Stimulated activated naive B cell treated with anti-CD40 and anti-IgM and Interleukin-4, amounts not matched to agents 10 μg/mL and 1 μg/mL and 100 μg/mL, for 72 hours (primary cell): ENCODE results near the gene VPS13C.

Source experiments
- ATAC-seq, 2 donors: fragments of 150-1000 bp; cut with Tn5 transposase; replicated peaks; 2 replicates each; pipeline ENCODE4 v1.10.0; 2021; ENCODE audit warnings: moderate library complexity in 1 of 2
- DNase-seq: peaks from one replicate; pipeline ENCODE4 v3.0.0; 2021
- H3K27ac Mint-ChIP-seq: one replicate; pipeline ENCODE4 v1.8.0; 2022; ENCODE audit warnings: mild to moderate bottlenecking, mixed read lengths
- H3K27me3 Mint-ChIP-seq, 2 donors: one replicate each; pipeline ENCODE4 v1.8.0; 2022; ENCODE audit warnings: mixed read lengths in 2 of 2
- H3K36me3 Mint-ChIP-seq, 2 donors: one replicate each; pipeline ENCODE4 v1.8.0; 2022; ENCODE audit warnings: mixed read lengths in 2 of 2, mild to moderate bottlenecking in 1 of 2
- H3K4me1 Mint-ChIP-seq, 2 donors: one replicate each; pipeline ENCODE4 v1.8.0; 2022; ENCODE audit warnings: mixed read lengths in 2 of 2, mild to moderate bottlenecking in 1 of 2
- H3K4me3 Mint-ChIP-seq, 2 donors: one replicate each; pipeline ENCODE4 v1.8.0; 2022; ENCODE audit warnings: mild to moderate bottlenecking in 2 of 2, mixed read lengths in 2 of 2, moderate library complexity in 1 of 2
- H3K9me3 Mint-ChIP-seq, 2 donors: one replicate each; pipeline ENCODE4 v1.8.0; 2022; ENCODE audit warnings: mixed read lengths in 2 of 2, mild to moderate bottlenecking in 1 of 2

VPS13C gene

DNA sequence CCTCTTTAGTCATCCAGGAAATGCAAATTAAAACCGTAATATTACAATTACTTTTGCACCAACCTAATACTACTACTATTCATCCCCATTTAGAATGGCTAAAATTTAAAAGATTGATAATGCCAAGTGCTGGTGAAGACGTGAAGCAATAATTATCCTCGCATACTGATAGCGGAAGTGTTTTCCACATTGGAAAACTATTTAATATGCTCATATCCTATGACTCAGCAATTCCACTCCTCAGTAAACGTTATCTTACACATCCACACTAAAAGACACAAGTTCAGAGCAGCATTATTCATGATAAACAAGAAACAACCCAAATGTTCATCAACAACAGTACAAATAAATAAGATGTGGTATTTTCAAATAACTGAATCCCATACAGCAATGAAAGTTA is 70.6 kb downstream of the VPS13C start:
- Mint-ChIP-seq H3K4me3 (no peak overlapping the region), H3K4me1 (peaks cover 0 to 2% of the 10 kb centered on the region in 2 donors), H3K9me3 (peaks cover 5 to 9% of the 10 kb centered on the region in 2 donors), H3K27ac (no peak overlapping the region), H3K36me3 (peaks cover 35 to 61% of the 10 kb centered on the region in 2 donors), H3K27me3 (no peaks in the 10 kb centered on the region)
- ATAC-seq = no peak
- no peak for DNase-seq

DNA sequence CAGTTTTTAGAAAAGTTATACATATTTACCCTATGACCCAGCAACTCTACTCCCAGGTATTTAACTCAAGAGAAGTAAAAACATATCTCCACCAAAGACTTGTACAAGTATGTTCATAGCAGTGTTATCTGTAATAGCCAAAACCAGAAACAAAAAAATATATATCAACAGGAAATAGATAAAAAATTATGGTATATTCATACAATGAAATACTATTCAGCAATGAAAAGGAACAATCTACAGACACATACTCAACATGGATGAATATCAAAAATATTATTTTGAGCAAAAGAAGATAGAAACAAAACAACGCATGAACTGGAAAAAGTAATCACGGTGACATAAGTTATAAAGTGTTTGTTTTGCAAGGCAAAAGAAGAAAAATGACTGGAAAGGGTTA is 72.4 kb downstream of the VPS13C start:
- ATAC-seq = no peak
- peaks cover 43 to 65% of the 10 kb centered on the region in 2 donors for H3K36me3 Mint-ChIP-seq
- no peak overlapping the region for H3K27ac Mint-ChIP-seq
- H3K9me3 Mint-ChIP-seq = peaks cover 5 to 9% of the 10 kb centered on the region in 2 donors
- H3K27me3 Mint-ChIP-seq = no peaks in the 10 kb centered on the region
- peaks cover 0 to 2% of the 10 kb centered on the region in 2 donors for H3K4me1 Mint-ChIP-seq
- no peak overlapping the region for H3K4me3 Mint-ChIP-seq
- no peak for DNase-seq

DNA sequence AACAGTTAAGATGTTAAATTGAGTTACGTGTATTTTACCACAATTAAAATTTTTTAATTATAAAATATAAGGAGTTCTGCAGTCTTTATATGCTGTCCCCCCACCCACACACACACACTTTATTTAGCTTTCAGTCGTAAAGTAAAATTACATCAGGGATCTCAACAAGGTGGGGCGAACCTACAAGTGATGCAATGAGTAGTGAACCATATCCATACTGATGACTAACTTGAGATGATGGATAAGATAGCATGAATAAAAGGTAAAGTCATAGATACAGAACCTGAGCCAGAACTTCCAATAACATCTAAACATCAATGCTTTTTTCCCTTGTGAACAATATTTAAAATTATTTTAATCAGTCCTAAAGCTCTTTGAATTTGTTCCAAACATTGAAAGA is 77.2 kb downstream of the VPS13C start:
- no peak for ATAC-seq
- H3K4me3 Mint-ChIP-seq = no peak overlapping the region
- no peak for DNase-seq
- no peak overlapping the region for H3K27ac Mint-ChIP-seq
- peaks cover 0 to 2% of the 10 kb centered on the region in 2 donors for H3K4me1 Mint-ChIP-seq
- H3K9me3 Mint-ChIP-seq = peaks cover 4 to 5% of the 10 kb centered on the region in 2 donors
- peaks cover 33 to 51% of the 10 kb centered on the region in 2 donors for H3K36me3 Mint-ChIP-seq
- no peaks in the 10 kb centered on the region for H3K27me3 Mint-ChIP-seq

DNA sequence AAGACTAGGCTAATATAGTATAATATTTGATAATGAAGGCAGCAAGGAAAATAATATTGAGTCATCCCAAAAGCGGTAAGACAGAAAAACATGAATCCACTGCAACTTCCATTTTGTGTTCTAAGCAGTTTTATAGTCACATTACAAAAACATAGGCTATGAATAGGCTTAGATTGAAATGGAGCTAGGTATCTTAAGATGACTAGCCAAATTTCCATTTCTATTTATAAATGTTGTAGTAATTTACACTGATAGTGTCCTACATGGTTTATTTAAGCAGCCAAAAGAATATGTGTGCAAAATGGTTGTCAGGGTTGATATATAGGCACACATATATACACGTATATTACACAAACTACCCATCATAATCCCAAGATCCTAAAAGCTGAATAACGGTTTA is 82.0 kb downstream of the VPS13C start:
- ATAC-seq (no peak), DNase-seq (no peak)
- no peaks in the 10 kb centered on the region for H3K9me3 Mint-ChIP-seq
- H3K4me3 Mint-ChIP-seq = no peak overlapping the region
- no peak overlapping the region for H3K27ac Mint-ChIP-seq
- H3K4me1 Mint-ChIP-seq = no peaks in the 10 kb centered on the region
- H3K36me3 Mint-ChIP-seq = peaks cover 27 to 35% of the 10 kb centered on the region in 2 donors
- no peaks in the 10 kb centered on the region for H3K27me3 Mint-ChIP-seq

DNA sequence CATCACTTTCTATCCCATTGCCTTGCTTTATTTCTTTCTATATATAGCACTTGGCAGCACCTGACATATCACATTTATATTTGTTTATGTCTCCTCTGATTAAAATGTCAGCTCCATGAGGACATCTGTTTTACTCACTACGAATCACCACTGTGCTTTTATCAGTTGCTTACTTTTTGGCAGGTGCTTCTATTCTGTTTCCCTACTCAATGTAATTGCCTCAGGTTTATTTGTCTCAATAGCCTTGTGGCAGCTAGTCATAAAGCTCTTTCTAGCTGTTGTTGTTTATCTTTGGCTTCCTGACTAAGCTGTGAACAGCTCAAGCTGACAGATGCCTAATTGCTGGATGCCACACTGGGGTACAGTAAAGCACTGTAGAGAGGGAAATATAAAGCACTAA is 85.5 kb downstream of the VPS13C start:
- Mint-ChIP-seq H3K36me3 (peaks cover 33 to 44% of the 10 kb centered on the region in 2 donors), H3K27ac (no peak overlapping the region), H3K27me3 (no peaks in the 10 kb centered on the region), H3K9me3 (no peaks in the 10 kb centered on the region), H3K4me1 (peaks cover 0 to 5% of the 10 kb centered on the region in 2 donors), H3K4me3 (no peak overlapping the region)
- no peak for DNase-seq
- ATAC-seq = no peak

DNA sequence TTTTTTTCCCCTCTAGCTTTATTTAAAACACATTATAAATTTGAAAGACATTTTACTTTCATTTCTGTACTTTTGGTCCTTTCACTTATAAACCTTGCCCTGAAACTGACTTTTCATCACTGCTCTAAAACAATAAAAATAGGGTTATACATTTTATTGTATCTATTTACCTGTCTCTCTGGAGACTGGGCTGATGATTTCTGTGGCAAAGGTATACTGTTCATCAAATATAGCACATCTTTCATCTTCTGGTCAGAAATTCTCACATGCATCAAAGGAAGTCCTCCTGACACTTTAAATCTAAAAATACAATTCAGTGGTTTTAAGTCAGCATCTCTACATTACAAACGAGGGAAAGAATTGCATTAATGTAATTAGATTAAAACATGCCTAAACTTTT is 86.1 kb downstream of the VPS13C start:
- H3K27ac Mint-ChIP-seq = no peak overlapping the region
- DNase-seq (no peak), ATAC-seq (no peak)
- H3K9me3 Mint-ChIP-seq = no peaks in the 10 kb centered on the region
- peaks cover 27 to 37% of the 10 kb centered on the region in 2 donors for H3K36me3 Mint-ChIP-seq
- H3K4me3 Mint-ChIP-seq = no peak overlapping the region
- H3K4me1 Mint-ChIP-seq = peaks cover 0 to 5% of the 10 kb centered on the region in 2 donors
- no peaks in the 10 kb centered on the region for H3K27me3 Mint-ChIP-seq

DNA sequence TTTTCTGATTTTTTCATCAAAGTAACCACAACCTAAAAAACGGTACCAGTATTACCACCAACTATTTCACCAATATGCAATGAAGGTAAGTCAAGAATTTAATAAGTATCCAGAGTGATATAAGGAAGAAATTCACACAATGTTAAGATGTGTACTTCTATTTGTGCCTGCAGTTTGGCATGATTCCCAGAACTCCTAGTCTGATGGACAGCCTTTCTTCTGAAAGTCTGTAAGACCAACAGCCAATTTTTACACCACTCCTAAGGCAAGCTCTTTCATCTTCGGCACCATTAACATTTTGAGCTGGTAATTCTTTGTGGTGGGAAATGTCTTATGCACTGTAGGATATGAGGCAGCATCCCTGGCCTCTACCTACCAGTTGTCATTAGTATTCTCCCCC is 108.3 kb downstream of the VPS13C start:
- no peaks in the 10 kb centered on the region for H3K4me1 Mint-ChIP-seq
- H3K27me3 Mint-ChIP-seq = no peaks in the 10 kb centered on the region
- H3K36me3 Mint-ChIP-seq = peaks cover 28 to 42% of the 10 kb centered on the region in 2 donors
- peaks cover 0 to 2% of the 10 kb centered on the region in 2 donors for H3K9me3 Mint-ChIP-seq
- H3K27ac Mint-ChIP-seq = no peak overlapping the region
- DNase-seq = no peak
- no peak overlapping the region for H3K4me3 Mint-ChIP-seq
- ATAC-seq = no peak

DNA sequence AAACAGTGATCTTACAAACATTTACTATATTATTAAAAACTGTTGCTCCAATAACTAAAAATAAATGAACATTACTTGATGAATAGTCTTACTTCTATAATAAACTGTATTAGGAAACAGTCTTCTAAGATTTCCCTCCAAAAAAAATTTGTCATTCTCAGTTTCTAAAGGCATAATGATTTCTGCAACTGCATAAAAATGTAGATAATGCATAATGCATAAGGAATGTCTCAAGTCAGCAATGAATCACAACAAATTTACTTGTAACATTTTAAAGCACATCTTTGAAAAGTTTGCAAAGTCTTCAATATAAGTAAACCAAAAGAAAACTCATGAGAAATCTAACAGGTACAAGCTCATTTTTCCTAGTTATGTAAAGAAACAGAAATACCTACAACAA is 113.5 kb downstream of the VPS13C start:
- Mint-ChIP-seq H3K27me3 (no peaks in the 10 kb centered on the region), H3K27ac (no peak overlapping the region), H3K9me3 (no peaks in the 10 kb centered on the region), H3K36me3 (peaks cover 27 to 35% of the 10 kb centered on the region in 2 donors), H3K4me3 (no peak overlapping the region), H3K4me1 (no peaks in the 10 kb centered on the region)
- ATAC-seq (no peak), DNase-seq (no peak)

DNA sequence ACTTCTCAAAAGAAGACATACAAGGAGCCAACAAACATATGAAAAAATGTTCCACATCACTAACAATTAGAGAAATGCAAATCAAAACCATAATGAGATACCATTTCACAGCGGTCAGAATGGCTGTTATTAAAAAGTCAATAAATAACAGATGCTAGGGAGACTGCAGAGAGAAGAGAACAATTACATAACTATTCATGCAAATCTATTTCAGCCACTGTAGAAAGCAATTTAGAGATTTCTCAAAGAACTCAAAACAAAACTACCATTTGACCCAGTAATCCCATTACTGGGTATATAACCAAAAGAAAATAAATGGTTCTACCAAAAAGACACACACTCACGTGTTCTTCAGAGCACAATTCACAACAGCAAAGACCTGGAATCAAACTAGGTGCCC is 116.3 kb downstream of the VPS13C start:
- Mint-ChIP-seq H3K4me3 (no peak overlapping the region), H3K27me3 (no peaks in the 10 kb centered on the region), H3K9me3 (no peaks in the 10 kb centered on the region), H3K36me3 (peaks cover 31 to 40% of the 10 kb centered on the region in 2 donors), H3K27ac (no peak overlapping the region), H3K4me1 (peaks cover 0 to 1% of the 10 kb centered on the region in 2 donors)
- ATAC-seq (no peak), DNase-seq (no peak)

DNA sequence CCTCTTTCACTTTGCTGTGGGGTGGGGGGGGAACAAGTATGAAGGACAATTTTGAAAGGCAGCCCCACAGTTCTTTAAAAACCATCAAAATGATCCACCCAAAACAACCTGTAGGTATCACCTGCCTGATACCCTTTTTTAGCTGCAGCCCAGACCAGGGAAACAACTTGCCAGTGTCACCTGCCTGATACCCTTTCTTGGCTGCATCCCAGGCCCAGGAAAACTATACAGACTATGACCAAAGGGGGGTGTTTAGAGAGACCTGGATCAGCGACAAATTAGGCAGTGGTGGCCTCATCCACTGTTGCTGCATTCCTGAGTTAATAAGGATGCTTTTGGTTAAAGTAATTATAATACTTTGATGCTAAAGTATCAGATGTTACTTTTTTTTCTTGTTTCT is 122.0 kb downstream of the VPS13C start:
- DNase-seq = no peak
- ATAC-seq = no peak
- Mint-ChIP-seq H3K36me3 (peaks cover 20 to 28% of the 10 kb centered on the region in 2 donors), H3K4me1 (peaks cover 0 to 1% of the 10 kb centered on the region in 2 donors), H3K27ac (peak overlapping the region; percentile 20), H3K27me3 (no peaks in the 10 kb centered on the region), H3K4me3 (no peak overlapping the region), H3K9me3 (no peaks in the 10 kb centered on the region)

DNA sequence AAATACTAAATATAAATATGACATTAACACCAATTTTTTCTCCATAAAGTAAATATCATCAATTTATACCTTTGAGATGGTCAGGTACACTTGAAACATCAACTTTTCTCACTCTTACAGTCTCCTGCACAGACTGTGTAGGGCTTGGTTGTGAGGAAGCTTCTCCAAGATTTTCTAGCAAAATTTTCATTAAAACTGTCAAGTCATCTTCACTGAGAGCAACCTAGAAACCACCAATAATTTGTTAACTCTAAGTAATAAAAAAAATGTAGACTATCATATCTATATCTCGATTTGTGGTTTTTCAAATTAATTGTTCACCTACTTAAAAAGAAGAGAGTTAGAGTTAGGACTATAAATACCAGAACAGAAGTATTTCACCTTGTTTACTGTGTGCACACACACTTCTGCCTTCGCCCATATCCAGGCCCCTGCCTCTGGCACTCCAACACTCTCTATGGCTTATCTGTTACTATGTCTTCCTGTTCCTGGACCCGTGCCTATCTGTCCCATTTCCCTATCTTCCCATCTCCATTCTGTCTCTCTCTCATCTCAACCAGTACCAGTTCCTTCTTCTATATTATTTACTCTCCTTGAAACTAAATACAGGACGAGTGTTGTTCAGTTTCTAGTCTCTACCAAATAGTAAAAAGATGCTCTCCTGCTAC is 123.6 kb downstream of the VPS13C start:
- no peak overlapping the region for H3K4me3 Mint-ChIP-seq
- no peak for DNase-seq
- H3K27me3 Mint-ChIP-seq = no peaks in the 10 kb centered on the region
- no peak for ATAC-seq
- peaks cover 0 to 1% of the 10 kb centered on the region in 2 donors for H3K4me1 Mint-ChIP-seq
- peaks cover 22 to 30% of the 10 kb centered on the region in 2 donors for H3K36me3 Mint-ChIP-seq
- peak overlapping the region; percentile 4 for H3K27ac Mint-ChIP-seq
- H3K9me3 Mint-ChIP-seq = no peaks in the 10 kb centered on the region

DNA sequence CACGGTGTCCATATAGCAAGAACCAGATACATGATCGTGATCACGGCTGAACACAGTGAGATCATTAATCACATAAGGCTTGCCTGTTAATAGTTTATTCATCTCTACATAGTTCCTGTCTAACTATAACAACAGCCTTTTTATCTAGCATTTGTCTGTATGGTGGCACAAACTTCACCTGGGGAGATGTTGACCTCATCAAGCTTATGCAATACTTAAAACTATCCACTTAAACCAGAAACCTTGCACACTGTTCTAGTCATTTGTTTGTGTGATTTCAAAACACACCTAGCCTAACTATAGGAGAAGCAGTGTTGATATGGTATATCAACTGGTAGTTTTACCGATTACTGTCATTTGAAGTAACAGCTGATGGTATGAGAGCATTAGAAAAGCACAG is 124.8 kb downstream of the VPS13C start:
- peaks cover 22 to 35% of the 10 kb centered on the region in 2 donors for H3K36me3 Mint-ChIP-seq
- no peak for ATAC-seq
- no peak for DNase-seq
- no peak overlapping the region for H3K27ac Mint-ChIP-seq
- H3K4me1 Mint-ChIP-seq = peaks cover 0 to 1% of the 10 kb centered on the region in 2 donors
- no peaks in the 10 kb centered on the region for H3K27me3 Mint-ChIP-seq
- no peaks in the 10 kb centered on the region for H3K9me3 Mint-ChIP-seq
- no peak overlapping the region for H3K4me3 Mint-ChIP-seq

DNA sequence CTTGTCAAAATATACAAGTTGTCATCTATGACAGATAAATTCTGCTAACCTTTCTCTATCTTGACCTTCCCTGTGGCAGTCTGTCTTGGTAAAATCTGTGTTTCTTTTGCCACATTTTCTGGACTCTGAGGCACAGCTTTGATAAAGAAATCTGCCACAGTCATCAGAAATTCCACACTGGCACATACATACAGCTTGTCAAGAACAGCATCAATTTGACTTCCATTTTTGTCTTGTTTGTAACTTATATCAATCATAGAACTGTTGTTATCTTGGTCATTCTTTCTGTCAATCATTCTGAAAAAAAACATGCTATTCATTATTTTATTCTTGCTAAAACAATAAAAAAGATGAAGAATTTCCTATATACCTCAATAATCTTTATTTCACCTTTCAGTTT is 130.8 kb downstream of the VPS13C start:
- Mint-ChIP-seq H3K4me1 (no peaks in the 10 kb centered on the region), H3K36me3 (peaks cover 20 to 36% of the 10 kb centered on the region in 2 donors), H3K9me3 (no peaks in the 10 kb centered on the region), H3K27me3 (no peaks in the 10 kb centered on the region), H3K27ac (no peak overlapping the region), H3K4me3 (no peak overlapping the region)
- DNase-seq (no peak), ATAC-seq (no peak)

DNA sequence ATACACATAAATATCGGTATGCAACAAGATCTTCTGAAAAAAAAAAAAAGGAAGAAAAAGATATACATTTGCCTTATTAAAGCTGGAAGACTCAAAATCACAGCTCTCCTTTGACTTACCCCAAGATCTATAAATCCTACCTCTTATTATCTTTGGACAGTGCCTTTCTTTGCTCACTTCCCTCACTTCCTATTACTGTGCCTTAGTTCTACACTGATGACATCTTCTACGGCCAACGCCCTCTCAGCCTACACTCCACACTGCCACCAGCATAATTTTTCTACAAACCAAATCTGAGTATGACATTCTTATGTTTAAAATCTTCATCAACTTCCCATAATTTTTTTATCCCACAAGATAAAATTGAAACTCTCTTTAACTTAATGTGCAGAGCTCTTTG is 137.1 kb downstream of the VPS13C start:
- ATAC-seq (no peak), DNase-seq (no peak)
- no peaks in the 10 kb centered on the region for H3K27me3 Mint-ChIP-seq
- peaks cover 14 to 24% of the 10 kb centered on the region in 2 donors for H3K36me3 Mint-ChIP-seq
- H3K9me3 Mint-ChIP-seq = no peaks in the 10 kb centered on the region
- H3K4me3 Mint-ChIP-seq = no peak overlapping the region
- no peaks in the 10 kb centered on the region for H3K4me1 Mint-ChIP-seq
- no peak overlapping the region for H3K27ac Mint-ChIP-seq

DNA sequence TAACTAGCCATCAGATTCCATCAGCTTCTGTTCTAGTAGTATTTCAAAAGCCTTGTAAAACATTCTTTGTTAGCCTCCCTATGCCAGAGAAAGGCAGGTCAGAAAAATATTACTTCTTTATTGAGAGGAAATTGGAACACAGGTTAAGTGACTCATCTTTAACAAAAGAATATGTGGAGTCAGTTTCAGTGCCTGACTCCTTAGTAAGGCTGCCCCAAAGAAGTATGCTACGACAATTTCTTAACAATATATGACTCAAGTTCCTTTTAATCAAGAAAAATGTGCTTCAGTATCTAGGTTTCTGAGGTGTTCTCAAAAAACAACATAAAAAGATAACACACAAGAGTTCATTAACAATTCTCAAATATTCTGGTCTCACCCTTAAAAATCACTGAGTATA is 139.2 kb downstream of the VPS13C start:
- H3K27me3 Mint-ChIP-seq = no peaks in the 10 kb centered on the region
- ATAC-seq (no peak), DNase-seq (no peak)
- H3K4me3 Mint-ChIP-seq = no peak overlapping the region
- H3K9me3 Mint-ChIP-seq = no peaks in the 10 kb centered on the region
- H3K27ac Mint-ChIP-seq = no peak overlapping the region
- peaks cover 23 to 28% of the 10 kb centered on the region in 2 donors for H3K36me3 Mint-ChIP-seq
- H3K4me1 Mint-ChIP-seq = no peaks in the 10 kb centered on the region
